NCI-H2171 (cell line): ENCODE data around the gene CYP4F12.
"Not testable (repeated sequence)": the region's sequence is repeated elsewhere in the genome, so short reads cannot be mapped to it uniquely, and the experiment has no call there.

Source experiments
- DNase-seq: peaks from one replicate; lab custom pipeline; 2025; lab: John Stamatoyannopoulos, UW

CYP4F12 gene

DNA sequence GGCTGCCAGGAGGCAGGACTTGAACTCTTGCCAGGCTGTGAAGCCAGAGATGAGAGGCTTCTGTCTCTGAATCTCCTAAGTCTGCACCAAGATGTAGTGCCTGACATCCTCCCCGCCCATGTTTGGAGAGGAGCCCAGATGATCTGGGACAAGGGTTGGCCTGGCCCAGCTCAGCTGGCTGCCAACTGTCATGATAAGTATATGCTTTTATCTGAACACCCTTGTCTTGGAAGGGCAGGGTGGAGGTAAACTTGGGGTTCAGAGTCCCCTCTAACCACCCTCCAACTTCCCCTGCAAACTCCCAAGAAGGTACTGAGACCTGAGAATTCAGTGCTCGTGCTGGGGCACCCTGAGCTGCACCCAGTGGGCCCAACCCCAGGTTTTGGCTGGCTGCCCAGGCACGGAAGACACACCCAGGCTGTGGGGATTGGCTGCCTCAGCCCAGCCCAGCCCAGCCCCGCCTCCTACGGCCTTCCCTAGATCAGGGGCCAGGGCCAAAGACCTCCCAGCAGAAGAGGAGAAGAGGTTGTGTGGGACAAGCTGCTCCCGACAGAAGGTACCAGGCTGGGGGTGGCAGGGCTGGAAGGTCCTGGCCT, at the start of gene CYP4F12:
Gene CYP4F12, plus strand, starts transcription at position 508 of the 596 bp plus-strand sequence. CDS start 443 bp downstream, outside the sequence.
- DNase-seq = no peak

- no peak for DNase-seq
These were observed 49.1 kb upstream of the CYP4F12 start for GRCh38 chr19:15623711-15624318.

GRCh38 chr19:15628236-15629002, 44.5 kb upstream of the CYP4F12 start:
- DNase-seq = no peak

- no peak for DNase-seq
These were observed 43.6 kb upstream of the CYP4F12 start for GRCh38 chr19:15629003-15629880.

GRCh38 chr19:15631817-15632216, 41.1 kb upstream of the CYP4F12 start:
- DNase-seq = no peak

DNA sequence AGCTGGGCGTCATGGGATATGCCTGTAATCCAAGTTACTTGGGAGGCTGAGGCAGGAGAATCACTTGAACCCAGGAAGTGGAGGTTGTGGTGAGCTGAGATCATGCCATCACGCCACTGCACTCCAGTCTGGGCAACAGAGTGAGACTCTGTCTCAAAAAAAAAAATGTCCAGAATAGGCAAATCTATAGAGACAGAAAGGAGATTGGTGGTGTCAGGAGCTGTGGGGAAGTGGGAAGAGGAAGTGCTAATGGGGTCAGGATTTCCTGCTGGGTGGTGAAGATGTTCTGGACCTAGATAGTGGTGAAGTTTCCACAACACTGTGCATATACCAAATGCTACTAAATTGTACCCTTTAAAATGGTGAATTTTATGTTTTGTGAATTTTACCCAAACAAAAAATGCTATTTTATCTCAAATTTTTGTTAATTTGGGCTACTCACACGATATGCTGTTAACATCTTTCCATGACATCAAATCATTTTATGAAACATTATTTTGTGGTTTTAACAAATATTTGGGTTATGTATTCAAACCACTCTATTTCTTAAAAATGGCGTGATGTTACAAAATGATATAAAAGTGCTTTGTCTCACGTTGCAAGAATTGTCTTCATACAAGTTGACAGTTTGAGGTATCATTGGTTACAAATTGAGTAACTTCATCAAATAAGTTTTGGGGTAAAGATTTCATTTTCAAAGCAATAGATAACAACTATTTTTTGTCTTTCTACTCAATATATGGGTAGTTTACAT, 39.6 kb upstream of the CYP4F12 start:
- DNase-seq = no peak

- DNase-seq = no peak
These were observed 38.8 kb upstream of the CYP4F12 start for GRCh38 chr19:15634105-15634504.

- no peak for DNase-seq
These were observed 37.7 kb upstream of the CYP4F12 start for GRCh38 chr19:15635016-15635805.

- no peak for DNase-seq
These were observed 36.9 kb upstream of the CYP4F12 start for GRCh38 chr19:15636026-15636425.

GRCh38 chr19:15639596-15639995, 33.3 kb upstream of the CYP4F12 start:
- DNase-seq = no peak

GRCh38 chr19:15640294-15640903, 32.5 kb upstream of the CYP4F12 start, which contains the start of gene CYP4F3:
TSS of gene CYP4F3 (plus strand) at chr19:15640897. CDS start at chr19:15641416, 519 bp downstream.
- DNase-seq = no peak

GRCh38 chr19:15640904-15641597, 31.8 kb upstream of the CYP4F12 start:
- DNase-seq = no peak

- DNase-seq = no peak
These were observed 30.9 kb upstream of the CYP4F12 start for GRCh38 chr19:15641901-15642491.

GRCh38 chr19:15642807-15643206, 30.1 kb upstream of the CYP4F12 start:
- DNase-seq = no peak

- no peak for DNase-seq
These were observed 29.5 kb upstream of the CYP4F12 start for GRCh38 chr19:15643387-15643786.

DNA sequence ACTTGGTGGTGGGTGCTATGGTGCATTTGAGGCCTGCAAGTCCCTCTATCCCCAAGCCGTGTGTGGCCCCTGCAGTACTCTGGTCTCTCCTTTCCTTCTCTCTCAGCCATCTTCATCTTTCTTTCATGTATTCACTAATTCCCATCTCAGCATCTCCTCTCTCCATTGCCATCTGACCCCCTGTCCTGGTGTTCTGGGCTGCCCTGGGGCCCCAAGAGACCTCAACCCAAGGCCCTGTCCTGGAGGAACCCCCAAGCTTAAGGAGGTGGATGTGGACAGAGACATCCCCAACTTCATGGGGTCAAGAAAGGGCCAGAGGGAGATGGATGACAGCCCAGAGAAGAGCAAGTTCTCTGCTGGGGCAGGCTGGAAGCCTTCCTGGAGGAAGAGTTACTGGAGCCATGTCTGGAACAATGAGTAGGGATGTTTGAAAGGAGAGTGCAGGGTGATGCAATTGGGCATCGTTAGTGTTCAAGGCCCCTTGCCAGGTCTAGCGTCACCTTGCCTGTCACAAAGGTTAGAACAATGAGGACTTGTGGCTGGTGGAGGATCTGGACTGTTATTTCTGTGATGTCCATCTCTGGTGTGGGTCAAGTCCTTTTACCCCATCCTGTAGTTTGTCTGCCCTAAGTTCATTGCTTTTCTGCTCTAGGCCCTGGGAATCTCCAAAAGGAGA, 28.7 kb upstream of the CYP4F12 start:
- no peak for DNase-seq

DNA sequence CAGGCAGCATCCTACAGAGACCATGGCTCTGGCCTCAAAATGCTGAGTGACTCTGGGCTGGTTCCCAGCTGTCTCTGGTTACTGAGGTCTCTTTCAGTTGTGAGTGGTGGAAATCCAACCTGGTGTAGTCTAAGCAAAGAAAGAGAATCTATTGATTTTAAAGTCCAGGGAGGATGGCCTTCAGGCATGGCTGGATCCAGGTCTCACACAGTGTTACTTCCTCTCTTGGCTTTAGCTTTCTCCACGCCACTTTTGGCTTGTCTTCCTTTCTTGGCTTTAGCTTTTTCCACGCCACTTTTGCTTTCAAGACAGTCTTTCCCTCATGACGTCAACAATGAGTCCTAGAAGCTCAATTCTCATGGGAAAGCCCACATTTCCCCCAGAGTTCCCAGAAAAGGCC, 28.1 kb upstream of the CYP4F12 start:
- no peak for DNase-seq

DNA sequence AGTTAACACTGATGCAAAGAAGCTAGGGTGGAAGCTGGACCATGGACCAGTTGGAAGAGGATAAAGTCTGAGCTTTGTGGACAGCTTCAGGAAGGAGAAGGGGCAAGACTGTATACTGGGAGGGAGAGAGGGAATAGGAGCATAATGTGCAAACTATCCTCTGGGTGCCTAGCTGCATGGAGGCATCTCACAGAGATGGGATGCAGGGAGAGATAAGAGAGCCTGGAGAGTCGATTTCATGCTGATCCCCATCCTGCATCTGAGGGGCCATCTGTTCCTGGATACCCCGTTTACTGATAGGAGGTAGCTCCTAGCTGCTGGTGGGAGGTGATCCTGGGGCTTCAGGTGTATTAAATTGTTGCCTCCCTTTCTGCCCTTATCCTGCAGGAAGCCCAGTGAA, 23.4 kb upstream of the CYP4F12 start:
- no peak for DNase-seq

DNA sequence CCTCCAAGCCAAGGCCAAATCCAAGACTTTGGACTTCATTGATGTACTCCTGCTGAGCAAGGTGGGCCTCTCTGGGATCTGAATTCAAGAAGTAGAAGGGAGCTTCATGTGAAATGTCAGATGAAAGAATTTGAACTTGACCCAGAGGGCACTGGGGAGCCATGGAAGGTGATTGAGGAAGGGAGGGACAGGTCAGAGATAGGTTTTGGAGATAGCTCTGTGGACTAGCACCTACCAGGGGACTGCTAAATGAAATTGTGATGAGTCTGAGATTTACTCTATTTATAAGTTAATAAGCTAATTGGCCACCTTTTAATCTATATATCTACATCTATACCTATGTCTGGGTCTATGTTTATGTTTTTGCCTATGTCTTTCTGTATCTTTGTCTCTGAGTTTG, 22.8 kb upstream of the CYP4F12 start:
- DNase-seq = not testable (repeated sequence)
